Endothelial cell of umbilical vein (primary cell): ENCODE data around the gene FLNB. TPM values are rescaled to one million over a fixed set of nuclear protein-coding genes. Genes with fewer than 3 reads are reported as not detected.

Experiments used
- BruUV-seq: library from RNA; stranded (reverse); fragments of 400-500 nt; replicated peaks from 2 replicates; lab custom pipeline; 2021; lab: Mats Ljungman, UMichigan
- CTCF ChIA-PET: fragments of 300-600, 350-600 bp; sonication (Branson Sonifier 250); formaldehyde crosslinking; loops from one replicate; lab custom pipeline; 2021; ENCODE audit warnings: antibody characterized with exemption, inconsistent platforms; lab: Charles Lee
- POLR2A ChIA-PET: fragments of 300-600, 350-600 bp; sonication (Branson Sonifier 250); formaldehyde crosslinking; loops from one replicate; lab custom pipeline; 2021; ENCODE audit warnings: antibody characterized with exemption, inconsistent platforms; lab: Charles Lee
- DNase-seq: peaks from one replicate; pipeline ENCODE4 v3.0.0-alpha.2; 2011; ENCODE audit warnings: low read depth, low spot score
- FAIRE-seq: peaks from 2 replicates; lab custom pipeline; 2011; peaks lifted over from hg19 to GRCh38; lab: Jason Lieb, UNC
- H2AFZ ChIP-seq: 2 replicates; pipeline ENCODE4 v1.6.0; 2012; ENCODE audit warnings: low read depth, low read length, control low read depth, inconsistent platforms
- H3K27ac ChIP-seq: 2 replicates; pipeline ENCODE4 v1.5.1; 2011; ENCODE audit warnings: low read depth, mild to moderate bottlenecking, control low read depth, low read length, moderate library complexity; ENCODE audit not compliant: insufficient read depth
- H3K27me3 ChIP-seq, 2 experiments: 2 replicates each; pipeline versions ENCODE4 v1.6.0 to v1.6.1; 2011; ENCODE audit warnings: low read length in 2 of 2, mixed read lengths in 1 of 2; ENCODE audit not compliant: control insufficient read depth in 2 of 2, insufficient read depth in 2 of 2
- H3K36me3 ChIP-seq, 2 experiments: 2 replicates in 1 of 2; 3 replicates in 1 of 2; pipeline ENCODE4 v1.5.1; 2011; ENCODE audit warnings: low read length in 2 of 2, mild to moderate bottlenecking in 1 of 2, moderate library complexity in 1 of 2; ENCODE audit not compliant: control insufficient read depth in 2 of 2, insufficient read depth in 2 of 2; ENCODE audit errors: extremely low read depth in 1 of 2
- H3K4me1 ChIP-seq: 3 replicates; pipeline ENCODE4 v1.5.1; 2011; ENCODE audit warnings: mild to moderate bottlenecking, low read length; ENCODE audit not compliant: control insufficient read depth, insufficient read depth; ENCODE audit errors: extremely low read depth
- H3K4me2 ChIP-seq: 2 replicates; pipeline ENCODE4 v1.6.1; 2011; ENCODE audit warnings: low read length, control low read depth, mixed read lengths; ENCODE audit not compliant: insufficient read depth
- H3K4me3 ChIP-seq, 3 experiments: fragments of 200-600 bp in 1 of 3; sonication (generic), shearing (Covaris generic) in 1 of 3; replicated peaks in 1 of 3; 2 replicates each; pipeline ENCODE4 v1.5.1; 2011 to 2016; ENCODE audit warnings: control low read depth in 3 of 3, low read length in 3 of 3, mild to moderate bottlenecking in 2 of 3, inconsistent platforms in 1 of 3, low read depth in 1 of 3, moderate library complexity in 1 of 3; ENCODE audit not compliant: insufficient read depth in 1 of 3
- H3K79me2 ChIP-seq: 2 replicates; pipeline ENCODE4 v1.6.0; 2012; ENCODE audit warnings: low read length, inconsistent platforms; ENCODE audit not compliant: control insufficient read depth, insufficient read depth
- H3K9ac ChIP-seq: replicated peaks from 2 replicates; pipeline ENCODE3; 2011; ENCODE audit warnings: low read length, control low read depth; ENCODE audit not compliant: insufficient read depth; ENCODE audit errors: extremely low read depth
- H3K9me1 ChIP-seq: replicated peaks from 3 replicates; pipeline ENCODE4 v1.6.0; 2011; ENCODE audit warnings: mild to moderate bottlenecking, low read length; ENCODE audit not compliant: control insufficient read depth, insufficient read depth; ENCODE audit errors: extremely low read depth
- H3K9me3 ChIP-seq: replicated peaks from 2 replicates; pipeline ENCODE4 v1.5.1; 2012; ENCODE audit warnings: low read length, inconsistent platforms; ENCODE audit not compliant: control insufficient read depth, insufficient read depth
- H4K20me1 ChIP-seq: replicated peaks from 2 replicates; pipeline ENCODE3; 2011; ENCODE audit warnings: mild to moderate bottlenecking, low read length; ENCODE audit not compliant: control insufficient read depth, insufficient read depth; ENCODE audit errors: extremely low read depth
- CTCF ChIP-seq, 2 donors: IDR thresholded peaks; 1 replicate in 1 of 2; 2 replicates in 1 of 2; pipeline ENCODE4 v1.5.1; 2011; ENCODE audit warnings: low read length in 2 of 2, mild to moderate bottlenecking in 2 of 2, moderate library complexity in 2 of 2, control low read depth in 1 of 2, inconsistent platforms in 1 of 2, low read depth in 1 of 2; ENCODE audit not compliant: insufficient read depth in 1 of 2; ENCODE audit errors: extremely low read depth in 1 of 2
- GATA2 ChIP-seq: IDR thresholded peaks from 2 replicates; pipeline ENCODE4 v1.7.0; 2011; ENCODE audit warnings: low read depth, mild to moderate bottlenecking, moderate library complexity, mixed read lengths, low read length; ENCODE audit not compliant: insufficient read length, insufficient read depth
- dilution Hi-C: fragments of 300-500 bp; cut with MboI; formaldehyde crosslinking; loops from one replicate; pipeline ENCODE4 v1.15.0; 2019; ENCODE audit warnings: low sequenced_read_pairs; ENCODE audit not compliant: extremely low pct_ligation_motif_present
- intact Hi-C: fragments of 100-400 bp; cut with micrococcal nuclease; formaldehyde crosslinking; loops from one replicate; pipeline ENCODE4 v1.10.0; 2022
- polyA plus RNA-seq, 4 experiments: library from polyadenylated mRNA; depleted of rRNA in 3 of 4; stranded (reverse) in 3 of 4; unstranded in 1 of 4; fragments of >200 nt; gene quantifications; 2 replicates each; pipeline versions ENCODE4 v1.2.1 to v1.2.3, GENCODE V29; 2011 to 2012; ENCODE audit warnings: missing spikeins in 1 of 4
- total RNA-seq: library from RNA; stranded (reverse); gene quantifications from 2 replicates; pipeline ENCODE4 v1.2.3, GENCODE V29; 2021

The FLNB gene
- total and polyA plus RNA-seq, 2 donors (not counting 3 experiments of a cell fraction or from before 2014, with no cell fraction given) = 479 to 670 TPM

- Histone ChIP-seq H3K79me2 (no peaks in the 10 kb centered on the region), H4K20me1 (no peaks in the 10 kb centered on the region), H3K27me3 (no peaks in the 10 kb centered on the region), H3K9me3 (no peaks in the 10 kb centered on the region), H3K36me3 (no peaks in the 10 kb centered on the region), H2AFZ (peak overlapping the region; percentile 2), H3K4me1 (peaks cover 10% of the 10 kb centered on the region), H3K27ac (no peak overlapping the region), H3K9ac (no peak overlapping the region), H3K4me3 (no peak overlapping the region), H3K4me2 (peak overlapping the region; percentile 58), H3K9me1 (no peaks in the 10 kb centered on the region)
- CTCF ChIA-PET = interaction anchor here (0.7 to 3.2 kb wide), 7 partner anchors 9 to 76 kb away, joined by 3 to 15 read pairs (median 3); partner anchors contain the start of gene FLNB
- no peak for TF ChIP-seq CTCF (IDR thresholded peaks at IDR 0.05; ENCODE audit: extremely low read depth in 1 of 2, insufficient read depth in 1 of 2, low read depth in 1 of 2, low read length in 2 of 2)
- TF ChIP-seq GATA2 = peak; percentile 64
- dilution Hi-C loops = no loop called here
- POLR2A ChIA-PET = interaction anchor here (0.6 kb wide), 1 partner anchor 59 kb away, joined by 8 read pairs; no protein-coding TSS in a partner anchor
- DNase-seq = peak; percentile 54
- intact Hi-C loops = no loop called here
- no TSS peak for BruUV-seq
- FAIRE-seq = peak; percentile 62
Observed at GRCh38 chr3:57998366-57999283, 9.6 kb upstream of the FLNB start.
